NCI-H748 treated with DMSO at 0.1 percent for 48 hours (cell line): ENCODE measurements around the gene MYL5.

Source experiments
- DNase-seq: peaks from one replicate; lab custom pipeline; 2025; lab: John Stamatoyannopoulos, UW

MYL5 gene

DNA sequence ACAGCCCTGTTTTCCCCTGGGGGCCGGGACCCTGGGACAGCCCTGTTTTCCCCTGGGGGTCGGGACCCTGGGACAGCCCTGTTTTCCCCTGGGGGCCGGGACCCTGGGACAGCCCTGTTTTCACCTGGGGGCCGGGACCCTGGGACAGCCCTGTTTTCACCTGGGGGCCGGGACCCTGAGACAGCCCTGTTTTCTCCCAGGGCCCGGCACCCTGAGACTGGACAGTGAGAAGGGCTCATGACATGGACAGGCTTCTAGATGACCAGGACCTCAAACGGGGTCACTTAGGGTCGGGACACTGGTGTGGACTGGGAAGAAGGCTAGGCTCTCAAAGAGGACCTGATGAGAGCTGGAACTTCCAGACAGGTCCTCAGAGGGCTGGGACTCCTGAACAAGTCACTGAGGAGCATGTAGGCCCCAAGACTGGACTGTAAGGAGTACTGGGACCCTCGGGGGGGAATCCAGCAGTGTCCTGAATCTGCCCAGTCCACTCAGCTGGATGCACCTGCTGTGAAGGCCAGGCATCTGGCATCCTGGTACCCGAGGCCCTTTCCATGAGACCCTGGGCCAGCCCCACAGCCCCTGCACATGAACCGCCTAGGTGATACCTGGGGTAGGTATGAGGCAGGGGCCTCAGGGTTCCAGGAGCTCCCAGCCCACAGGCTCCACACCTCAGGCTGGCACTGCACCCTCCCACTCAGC, 33.7 kb downstream of the MYL5 start:
- DNase-seq = no peak

DNA sequence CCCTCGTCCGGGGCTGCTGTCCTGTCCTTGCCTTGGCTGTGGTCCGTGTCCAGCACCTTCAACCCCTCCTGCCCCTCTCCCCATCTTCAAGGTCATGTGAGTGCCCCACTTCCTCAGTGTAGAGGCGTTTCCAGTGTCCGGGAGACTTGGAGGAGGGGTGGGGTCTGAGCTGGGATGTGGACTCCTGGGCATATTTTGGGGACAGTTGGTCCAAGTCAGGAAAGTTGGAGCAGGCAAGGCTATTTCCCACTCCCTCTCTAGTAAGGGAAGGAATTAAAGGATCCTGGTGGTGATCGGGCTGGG, 34.2 kb downstream of the MYL5 start:
- no peak for DNase-seq

DNA sequence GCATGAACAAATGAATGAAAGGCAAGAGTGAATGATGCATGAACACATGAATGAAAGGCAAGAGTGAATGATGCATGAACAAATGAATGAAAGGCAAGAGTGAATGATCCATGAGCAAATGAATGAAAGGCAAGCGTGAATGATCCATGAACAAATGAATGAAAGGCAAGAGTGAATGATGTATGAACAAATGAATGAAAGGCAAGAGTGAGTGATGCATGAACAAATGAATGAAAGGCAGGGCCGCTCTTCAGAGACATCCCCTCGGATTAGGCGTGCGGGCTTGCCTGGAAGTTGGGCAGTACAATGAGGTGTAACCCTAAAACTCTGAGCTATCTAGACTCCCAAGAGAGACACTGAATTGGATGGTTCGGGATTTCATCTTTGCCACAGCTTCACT, 35.0 kb downstream of the MYL5 start:
- DNase-seq = no peak

DNA sequence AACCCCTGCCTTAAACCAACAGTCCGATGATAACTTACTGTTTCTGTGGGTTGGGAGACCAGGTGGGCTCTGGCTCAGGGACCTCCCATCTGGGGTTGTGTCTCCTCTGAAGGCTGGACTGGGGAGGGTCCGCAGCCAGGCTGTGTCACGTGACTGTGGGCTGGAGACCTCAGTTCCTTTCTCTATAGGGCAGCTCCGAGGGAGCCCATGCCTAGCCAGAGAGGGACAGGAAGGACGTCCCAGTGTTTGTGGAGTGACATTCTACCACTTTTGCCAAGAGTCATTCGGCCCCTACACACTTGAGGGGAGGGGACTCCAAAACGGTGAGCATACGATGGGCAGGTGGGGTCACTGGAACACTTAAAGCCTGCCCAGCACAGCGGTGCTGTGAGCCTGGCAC, 35.8 kb downstream of the MYL5 start:
- DNase-seq = no peak

DNA sequence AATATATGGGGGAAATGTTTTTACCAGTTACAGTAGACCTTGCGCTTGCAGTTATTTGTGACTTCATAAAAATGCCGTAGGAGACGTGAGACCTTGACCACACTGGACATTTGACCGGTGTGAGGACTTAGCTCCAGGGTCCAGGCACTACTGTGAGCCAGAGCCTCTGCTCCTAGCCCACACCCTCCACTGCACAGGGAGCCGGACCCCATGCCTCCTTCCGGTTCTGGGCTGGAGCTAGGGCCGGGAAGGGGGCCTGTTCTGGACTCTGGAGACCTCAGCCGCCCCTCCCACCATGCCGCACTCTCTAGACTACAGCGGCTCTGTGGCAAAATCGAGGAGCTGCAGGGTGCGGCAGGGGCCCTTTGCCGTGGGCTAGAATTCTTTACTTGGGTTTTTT, 36.6 kb downstream of the MYL5 start:
- DNase-seq = no peak

DNA sequence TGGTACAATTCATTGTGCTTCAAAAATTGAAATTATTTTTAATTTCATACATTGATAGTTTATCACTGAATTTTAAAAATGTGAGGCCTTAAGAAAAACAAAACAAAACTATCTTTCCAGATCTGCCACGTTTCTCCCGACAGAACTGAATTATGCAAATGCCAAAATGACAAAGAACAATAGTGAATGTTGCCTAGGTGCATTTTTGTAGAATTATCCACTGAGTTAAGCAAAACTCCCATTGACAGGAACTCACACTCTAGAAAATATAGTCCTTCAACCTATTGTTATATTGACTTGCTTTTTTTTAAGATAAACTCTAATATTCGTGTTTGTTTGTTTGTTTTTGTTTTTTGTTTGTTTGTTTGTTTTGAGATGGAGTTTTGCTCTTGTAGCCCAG, 37.8 kb downstream of the MYL5 start:
- DNase-seq = no peak

DNA sequence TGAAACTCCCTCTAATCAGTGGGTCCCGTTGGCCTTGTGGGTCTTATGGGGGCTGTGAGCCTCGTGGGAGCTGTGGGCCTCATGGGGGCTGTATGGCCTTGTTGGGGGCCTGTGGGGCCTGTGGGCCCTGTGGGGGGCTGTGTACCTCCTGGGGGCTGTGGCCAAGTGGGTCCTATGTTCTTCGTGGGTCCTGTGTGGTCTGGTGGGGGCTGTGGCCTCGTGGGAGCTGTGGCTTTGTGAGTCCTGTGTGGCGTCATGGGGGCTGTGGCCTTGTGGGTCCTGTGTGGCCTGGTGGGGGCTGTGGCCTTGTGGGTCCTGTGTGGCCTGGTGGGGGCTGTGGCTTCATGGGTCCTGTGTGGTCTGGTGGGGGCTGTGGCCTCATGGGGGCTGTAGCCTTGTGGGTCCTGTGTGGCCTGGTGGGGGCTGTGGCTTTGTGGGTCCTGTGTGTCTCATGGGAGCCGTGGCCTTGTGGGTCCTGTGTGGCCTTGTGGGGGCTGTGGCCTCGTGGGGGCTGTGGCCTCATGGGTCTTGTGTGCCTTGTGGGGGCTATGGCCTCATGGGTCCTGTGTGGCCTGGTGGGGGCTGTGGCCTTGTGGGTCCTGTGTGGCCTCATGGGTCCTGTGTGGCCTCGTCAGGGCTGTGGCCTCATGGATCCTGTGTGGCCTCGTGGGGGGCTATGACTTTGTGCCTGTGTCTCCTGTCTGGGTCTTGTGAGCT, 38.7 kb downstream of the MYL5 start:
- no peak for DNase-seq

DNA sequence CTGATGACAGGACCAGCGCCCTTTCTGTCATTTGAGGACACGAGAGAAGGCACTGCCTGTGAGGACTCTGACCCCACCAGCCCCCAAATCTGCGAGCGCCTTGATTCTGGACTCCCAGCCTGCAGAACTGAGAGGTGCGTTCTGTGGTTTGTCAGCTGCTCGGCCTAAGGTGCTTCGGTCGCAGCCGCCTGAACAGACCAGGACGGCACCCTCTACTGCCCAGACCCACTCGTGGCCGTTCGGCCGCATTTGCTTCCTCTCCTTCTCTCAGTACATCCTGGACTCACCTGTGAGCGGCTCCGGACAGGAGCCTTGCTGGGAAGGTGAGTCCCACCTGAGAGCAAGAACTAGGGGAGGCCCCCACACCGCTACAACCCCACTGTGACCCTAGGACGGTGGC, 39.7 kb downstream of the MYL5 start:
- DNase-seq = no peak

DNA sequence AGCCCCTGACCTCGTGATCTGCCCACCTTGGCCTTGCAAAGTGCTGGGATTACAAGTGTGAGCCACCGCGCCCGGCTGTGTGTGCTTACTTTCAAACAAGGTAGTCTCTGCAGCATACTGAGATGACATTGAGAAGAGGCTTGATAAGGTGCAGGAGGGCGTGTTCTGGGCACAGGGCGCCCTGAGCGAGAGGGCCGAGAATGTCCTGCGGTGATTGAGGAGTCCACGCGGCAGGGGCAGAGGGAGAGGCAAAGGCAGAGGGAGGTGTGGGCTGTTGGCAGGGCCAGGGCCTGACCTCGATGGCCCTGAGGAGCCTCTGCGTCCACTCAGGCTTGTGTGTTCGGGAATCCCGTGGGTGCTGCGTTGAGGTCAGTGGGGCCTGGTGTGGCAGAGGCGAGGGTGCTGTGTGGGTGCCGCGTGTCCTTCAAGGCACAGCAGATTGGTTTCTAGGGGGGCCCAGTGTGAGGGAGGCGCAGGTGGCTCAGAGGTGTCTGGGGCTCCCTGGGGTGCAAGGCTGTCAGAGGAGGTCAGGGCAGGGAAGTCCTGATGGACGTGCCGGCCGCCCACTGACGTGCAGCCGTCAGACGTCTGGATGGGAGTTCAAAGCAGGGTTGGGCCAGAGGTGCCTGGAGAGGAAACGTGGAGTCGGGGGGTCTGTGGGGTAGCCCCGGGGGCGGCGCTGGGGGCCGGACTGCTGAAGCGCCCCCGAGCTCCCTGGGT, 43.4 kb downstream of the MYL5 start:
- DNase-seq = no peak

DNA sequence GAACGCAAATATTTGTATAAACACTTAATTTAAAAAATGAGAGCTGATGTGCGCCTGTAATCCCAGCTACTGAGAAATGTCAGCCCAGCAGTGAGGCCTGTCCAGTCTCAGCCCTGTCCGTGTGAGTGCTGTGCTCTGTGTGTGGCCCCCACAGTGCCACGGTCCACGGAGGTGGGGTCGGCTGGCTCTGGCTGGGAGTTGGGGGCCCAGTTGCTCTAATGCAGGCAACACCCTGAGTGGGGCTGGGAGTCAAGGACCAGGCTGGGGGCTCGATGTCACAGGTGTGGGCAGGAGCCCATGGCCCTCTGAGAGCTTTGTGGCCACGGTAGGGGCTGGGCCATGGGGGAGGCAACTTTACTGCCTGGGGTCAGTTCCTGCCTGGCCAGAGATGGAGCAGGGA, 44.1 kb downstream of the MYL5 start:
- DNase-seq = no peak

DNA sequence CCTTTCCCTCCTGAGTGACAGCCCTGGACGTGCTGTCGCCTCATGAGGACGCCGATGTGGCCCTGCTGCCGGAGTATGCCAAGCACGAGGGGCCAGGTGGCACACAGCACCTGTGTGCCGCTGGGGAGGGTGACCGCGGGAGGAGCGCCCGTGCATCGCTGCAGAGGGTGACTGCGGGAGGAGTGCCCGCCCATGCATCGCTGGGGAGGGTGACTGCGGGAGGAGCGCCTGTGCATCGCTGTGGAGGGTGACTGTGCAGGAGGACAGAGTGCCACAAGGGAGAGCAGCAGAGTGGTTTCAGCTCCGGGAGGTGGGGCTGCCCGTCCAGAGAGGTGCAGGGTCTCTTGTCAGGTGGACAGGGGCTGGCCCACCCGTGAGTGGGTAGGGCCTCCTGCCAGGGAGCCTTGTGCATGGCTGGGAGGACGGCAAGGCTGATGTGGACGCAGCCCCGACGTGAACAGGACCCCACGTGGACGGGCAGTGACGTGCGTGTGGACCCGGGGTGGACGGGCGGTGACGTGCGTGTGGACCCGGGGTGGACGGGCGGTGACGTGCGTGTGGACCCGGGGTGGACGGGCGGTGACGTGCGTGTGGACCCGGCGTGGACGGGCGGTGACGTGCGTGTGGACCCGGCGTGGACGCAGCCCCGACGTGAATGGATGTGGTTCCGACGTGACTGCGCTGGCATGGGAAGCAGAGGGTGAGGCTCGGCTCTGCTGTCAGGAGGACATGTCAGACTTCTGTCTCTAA, 45.9 kb downstream of the MYL5 start:
- DNase-seq = no peak

DNA sequence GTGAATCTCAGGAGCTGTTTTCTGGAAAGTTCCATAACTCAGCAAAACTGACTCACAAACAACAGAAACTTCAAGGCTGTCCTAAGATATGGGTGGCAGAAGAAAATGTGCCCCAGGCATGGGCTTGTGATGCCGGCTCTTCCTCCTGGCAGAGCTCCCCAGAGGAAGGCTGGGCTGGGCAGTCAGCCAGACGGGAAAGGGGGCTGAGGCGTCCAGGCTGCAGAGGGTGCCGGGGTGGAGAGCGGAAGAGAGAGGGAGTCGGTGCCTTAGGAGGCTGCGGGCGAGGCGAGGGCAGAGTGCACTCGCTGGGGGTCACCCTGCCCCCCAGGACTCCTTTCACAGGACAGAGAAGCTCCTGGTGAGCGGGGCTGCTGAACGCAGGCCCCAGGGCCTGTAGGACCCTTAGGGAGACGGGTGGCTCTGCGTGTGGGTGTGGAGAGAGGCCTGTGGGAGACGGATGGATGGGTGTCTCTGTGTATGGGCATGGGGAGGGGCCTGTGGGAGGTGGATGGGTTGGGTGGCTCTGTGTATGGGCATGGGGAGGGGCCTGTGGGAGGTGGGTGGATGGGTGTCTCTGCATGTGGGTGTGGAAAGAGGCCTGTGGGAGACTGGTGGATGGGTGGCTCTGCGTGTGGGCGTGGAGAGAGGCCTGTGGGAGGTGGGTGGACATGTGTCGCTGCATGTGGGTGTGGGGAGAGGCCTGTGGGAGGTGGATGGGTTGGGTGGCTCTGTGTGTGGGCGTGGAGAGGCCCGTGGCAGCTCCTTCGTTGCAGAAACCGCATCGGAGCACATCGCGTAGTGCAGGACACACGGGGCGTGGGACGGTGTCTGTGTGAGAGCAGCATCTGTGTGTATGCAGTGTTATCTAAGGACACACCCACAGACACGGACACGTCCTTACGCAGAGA, 47.2 kb downstream of the MYL5 start:
- no peak for DNase-seq

DNA sequence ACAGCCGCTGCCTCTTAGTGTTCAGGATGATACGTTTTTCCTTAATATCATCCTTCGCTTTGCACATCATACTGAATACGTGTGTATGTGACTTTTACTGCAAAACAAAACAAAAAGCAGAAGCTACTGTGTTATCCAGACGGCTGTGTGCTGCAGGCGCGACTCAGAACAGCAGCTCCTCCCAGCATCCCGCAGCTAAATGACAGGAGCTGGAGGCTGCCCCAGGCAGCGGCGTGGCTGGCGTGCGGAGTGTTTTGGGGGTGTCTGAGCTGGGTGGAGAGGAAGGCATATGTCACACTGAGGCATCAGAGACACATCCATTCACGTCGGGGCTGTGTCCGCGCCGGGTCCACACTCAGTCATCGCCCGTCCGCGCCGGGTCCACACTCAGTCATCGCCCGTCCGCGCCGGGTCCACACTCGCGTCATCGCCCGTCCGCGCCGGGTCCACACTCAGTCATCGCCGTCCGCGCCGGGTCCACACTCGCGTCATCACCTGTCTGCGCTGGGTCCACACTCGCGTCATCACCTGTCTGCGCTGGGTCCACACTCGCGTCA, 47.9 kb downstream of the MYL5 start:
- DNase-seq = no peak

DNA sequence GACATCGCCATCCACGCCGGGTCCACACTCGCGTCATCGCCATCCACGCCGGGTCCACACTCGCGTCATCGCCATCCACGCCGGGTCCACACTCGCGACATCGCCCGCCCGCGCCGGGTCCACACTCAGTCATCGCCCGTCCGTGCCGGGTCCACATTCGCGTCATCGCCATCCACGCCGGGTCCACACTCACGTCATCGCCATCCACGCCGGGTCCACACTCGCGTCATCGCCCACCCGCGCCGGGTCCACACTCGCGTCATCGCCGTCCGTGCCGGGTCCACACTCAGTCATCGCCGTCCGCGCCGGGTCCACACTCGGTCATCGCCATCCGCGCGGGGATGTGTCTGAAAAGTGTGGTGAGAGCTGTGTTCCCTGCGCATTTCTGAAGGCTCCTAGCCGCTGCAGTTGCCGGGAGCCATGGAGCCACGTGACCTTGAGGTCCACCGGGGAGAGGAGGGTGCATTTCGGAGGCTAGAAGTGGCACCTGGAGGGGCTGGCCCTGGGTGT, 48.6 kb downstream of the MYL5 start:
- DNase-seq = no peak

DNA sequence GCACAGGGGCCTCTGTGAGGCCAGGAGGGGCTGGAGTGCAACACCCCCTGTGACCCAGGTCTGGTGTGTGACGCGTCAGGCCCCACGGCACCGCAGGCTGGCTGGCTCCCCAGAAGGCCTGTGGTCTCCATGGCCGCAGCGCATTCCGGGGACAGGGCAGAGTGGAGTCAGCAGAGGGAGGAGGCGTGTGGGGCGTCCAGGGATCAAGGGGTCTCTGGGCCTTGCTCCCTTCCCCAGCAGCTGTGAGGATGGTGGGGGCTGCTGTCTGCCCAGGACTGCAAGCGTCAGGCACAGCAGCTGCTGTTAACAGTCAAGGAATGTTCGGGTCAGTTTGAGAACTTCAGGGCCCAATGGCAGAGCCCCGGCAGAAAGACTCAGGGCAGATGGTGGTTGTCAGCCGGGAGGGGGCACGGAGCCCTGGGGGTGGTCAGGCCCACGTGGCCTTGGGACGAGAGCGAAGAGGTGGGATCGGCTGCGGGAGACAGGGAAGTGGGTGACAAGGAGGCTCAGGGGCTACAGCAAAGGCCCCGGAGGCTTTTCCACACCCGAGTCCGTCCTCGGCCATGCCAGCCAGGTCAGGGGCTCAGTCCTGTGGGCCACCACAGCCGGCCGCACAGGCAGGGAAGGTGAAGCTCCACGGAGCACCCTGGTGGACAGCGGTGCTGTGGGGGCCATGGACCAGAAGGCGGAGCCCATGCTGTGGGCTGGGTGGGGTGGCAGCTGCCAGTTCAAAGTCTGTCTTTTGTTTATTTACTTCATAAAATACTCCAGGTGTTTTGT, 49.6 kb downstream of the MYL5 start:
- DNase-seq = no peak

DNA sequence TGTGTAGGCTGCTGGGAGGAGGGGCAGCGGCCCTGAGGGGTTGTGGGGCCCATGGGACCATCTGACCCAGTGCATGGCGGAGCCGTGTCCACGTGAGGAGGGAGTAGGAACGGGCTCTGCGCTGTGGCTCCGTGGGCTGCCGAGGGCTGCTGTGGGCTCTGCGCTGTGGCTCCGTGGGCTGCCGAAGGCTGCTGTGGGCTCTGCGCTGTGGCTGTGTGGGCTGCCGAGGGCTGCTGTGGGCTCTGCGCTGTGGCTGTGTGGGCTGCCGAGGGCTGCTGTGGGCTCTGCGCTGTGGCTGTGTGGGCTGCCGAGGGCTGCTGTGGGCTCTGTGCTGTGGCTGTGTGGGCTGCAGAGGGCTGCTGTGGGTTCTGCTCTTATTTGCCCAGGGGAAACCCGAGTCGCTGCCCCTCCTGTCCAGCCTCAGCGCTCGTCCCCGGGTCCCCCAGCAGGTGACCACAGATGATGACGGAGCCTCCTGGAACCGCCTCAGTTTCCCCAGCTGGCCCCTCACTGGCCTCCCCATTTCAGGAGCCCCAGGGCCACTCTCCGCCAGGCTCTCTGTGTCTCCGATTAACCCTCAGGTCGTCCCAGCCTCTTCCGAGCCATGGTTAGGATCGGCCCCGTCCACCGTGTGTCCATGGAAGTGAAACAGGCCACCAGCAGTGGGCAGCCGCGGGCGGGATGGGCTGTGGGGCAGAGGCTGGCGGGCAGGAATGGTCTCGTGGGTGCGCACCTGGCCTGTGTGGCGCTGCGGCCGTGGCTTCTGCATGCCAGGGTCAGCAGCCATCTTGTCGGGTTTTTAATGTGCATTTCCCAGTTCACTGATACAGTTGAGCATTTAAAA, 51.3 kb downstream of the MYL5 start:
- DNase-seq = no peak

DNA sequence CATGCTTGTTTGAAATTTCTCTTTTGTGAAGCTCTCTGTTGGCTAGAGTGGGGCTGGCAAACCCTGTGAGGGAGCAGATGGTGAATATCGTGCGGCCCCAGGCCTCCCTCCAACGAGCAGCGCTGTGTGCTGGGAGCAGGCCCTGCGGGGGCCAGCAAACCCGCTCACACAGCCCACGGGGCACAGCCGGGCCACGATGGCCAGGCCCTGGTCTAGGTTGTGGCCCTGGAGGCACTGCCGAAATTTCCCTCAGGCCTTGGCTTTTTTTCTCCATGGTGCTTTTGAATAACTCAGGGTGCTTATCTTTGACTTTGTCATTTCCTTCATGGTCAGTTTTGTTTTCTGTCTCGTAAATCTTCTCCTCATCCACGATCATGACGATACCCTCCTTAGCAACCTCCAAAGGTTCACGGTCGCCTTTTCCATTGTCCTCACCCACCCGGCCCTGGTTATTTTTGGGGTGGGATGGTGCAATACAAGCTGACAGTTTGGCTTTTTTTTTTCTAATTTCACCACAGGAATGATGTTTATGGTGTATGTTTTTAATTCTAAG, 52.0 kb downstream of the MYL5 start:
- DNase-seq = no peak

DNA sequence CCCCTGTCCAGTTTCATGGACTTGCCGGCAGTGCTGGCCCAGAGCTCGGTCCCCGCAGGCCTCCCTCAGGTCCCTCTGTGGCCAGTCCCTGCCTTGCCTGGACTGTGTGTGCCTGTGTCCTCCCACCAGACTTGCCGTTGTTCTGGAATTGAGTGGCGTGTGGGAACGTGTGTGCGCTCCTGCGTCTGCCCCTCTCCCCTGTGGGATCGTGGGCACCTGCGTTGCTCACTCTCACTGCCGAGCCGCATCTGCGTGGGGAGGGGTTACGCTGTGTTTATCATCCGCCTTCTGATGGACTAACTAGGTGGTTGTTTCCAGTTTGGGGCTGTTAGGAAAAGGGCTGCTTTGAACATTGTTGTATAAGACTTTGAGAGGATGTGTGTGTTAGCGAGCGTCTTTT, 52.5 kb downstream of the MYL5 start:
- DNase-seq = no peak

DNA sequence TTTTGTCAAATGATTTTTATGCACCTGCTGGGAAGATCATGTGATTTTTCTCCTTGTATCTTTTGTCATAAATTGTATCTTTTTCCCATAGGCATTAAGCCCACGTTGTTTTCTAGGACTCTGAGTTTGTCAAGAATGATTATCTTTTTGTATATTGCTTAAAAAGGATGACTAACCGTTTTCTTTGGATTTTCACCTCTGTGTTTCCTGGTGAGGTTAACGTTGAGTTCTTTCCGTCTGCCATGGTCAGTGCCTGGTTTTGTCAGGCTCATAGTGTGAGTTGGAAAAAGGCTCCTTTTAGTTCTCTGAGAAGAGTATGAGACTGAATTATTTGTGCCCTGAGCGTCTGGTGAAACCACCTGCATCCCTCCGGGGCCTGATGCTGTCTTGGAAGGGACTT, 53.2 kb downstream of the MYL5 start:
- no peak for DNase-seq
